Fibroblast of villous mesenchyme (primary cell): ENCODE data around the gene ERCC6L. TPM values are rescaled to one million over a fixed set of nuclear protein-coding genes. Genes with fewer than 3 reads are reported as not detected.

ENCODE experiments used
- DNase-seq: peaks from one replicate; pipeline ENCODE4 v3.0.0-alpha.2; 2010; ENCODE audit warnings: low read depth
- H3K4me3 ChIP-seq: 2 replicates; pipeline ENCODE4 v1.5.1; 2011; ENCODE audit warnings: low read depth, mild to moderate bottlenecking, low read length
- CTCF ChIP-seq: IDR thresholded peaks from 2 replicates; pipeline ENCODE4 v1.5.1; 2012; ENCODE audit warnings: low read depth, mild to moderate bottlenecking, low read length; ENCODE audit not compliant: insufficient read depth
- total RNA-seq: library from RNA; depleted of rRNA; stranded (reverse); fragments of >200 nt; gene quantifications from 2 replicates; pipeline ENCODE4 v1.2.3, GENCODE V29; 2012

ERCC6L gene
- total RNA-seq, 1 donor, result 5.6 TPM

- no peak overlapping the region for H3K4me3 ChIP-seq
- TF ChIP-seq CTCF, result no peak
- no peak for DNase-seq
Observed at GRCh38 chrX:72273718-72274117, 34.9 kb upstream of the ERCC6L start.

GRCh38 chrX:72272868-72273267, 34.0 kb upstream of the ERCC6L start:
- TF ChIP-seq CTCF, result no peak
- peak; percentile 21 for DNase-seq
- no peak overlapping the region for H3K4me3 ChIP-seq

- no peak for TF ChIP-seq CTCF
- no peak for DNase-seq
- H3K4me3 ChIP-seq, result no peak overlapping the region
Observed at GRCh38 chrX:72271812-72272211, 33.0 kb upstream of the ERCC6L start.

DNA sequence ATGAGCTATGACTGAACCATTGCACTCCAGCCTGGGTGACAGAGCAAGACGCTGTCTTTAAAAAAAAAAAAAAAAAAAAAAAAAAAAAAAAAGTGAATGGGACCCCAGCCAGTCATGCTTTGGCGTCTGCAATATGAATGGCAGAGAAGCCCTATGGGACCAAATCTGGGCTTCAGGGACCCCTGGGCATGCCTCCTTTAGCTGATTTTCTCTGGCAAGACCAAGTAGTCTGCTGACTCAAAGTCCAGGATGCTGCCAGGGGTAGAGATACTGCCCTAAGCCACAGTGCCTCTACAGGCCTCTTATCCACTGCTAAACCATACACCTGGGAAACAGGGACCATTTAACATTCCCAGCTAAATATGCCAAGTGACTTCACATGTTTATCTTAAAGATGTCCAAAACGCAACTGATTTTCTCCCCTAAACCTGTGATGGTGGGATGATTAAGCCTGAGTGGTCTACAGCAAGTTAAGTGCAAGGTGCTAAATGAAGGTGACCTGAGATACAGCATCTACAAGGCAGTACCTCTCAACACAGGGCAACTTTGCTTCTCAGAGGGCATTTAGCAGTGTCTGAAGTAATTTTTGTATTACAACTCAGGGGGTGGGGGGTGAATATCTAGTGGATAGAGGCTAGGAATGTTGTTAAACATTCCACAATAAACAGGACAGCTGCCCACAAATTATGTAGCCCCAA, 32.4 kb upstream of the ERCC6L start:
- no peak overlapping the region for H3K4me3 ChIP-seq
- DNase-seq, result no peak
- no peak for TF ChIP-seq CTCF

GRCh38 chrX:72270316-72270866, 31.6 kb upstream of the ERCC6L start:
- TF ChIP-seq CTCF, result no peak
- no peak for DNase-seq
- H3K4me3 ChIP-seq, result no peak overlapping the region

DNA sequence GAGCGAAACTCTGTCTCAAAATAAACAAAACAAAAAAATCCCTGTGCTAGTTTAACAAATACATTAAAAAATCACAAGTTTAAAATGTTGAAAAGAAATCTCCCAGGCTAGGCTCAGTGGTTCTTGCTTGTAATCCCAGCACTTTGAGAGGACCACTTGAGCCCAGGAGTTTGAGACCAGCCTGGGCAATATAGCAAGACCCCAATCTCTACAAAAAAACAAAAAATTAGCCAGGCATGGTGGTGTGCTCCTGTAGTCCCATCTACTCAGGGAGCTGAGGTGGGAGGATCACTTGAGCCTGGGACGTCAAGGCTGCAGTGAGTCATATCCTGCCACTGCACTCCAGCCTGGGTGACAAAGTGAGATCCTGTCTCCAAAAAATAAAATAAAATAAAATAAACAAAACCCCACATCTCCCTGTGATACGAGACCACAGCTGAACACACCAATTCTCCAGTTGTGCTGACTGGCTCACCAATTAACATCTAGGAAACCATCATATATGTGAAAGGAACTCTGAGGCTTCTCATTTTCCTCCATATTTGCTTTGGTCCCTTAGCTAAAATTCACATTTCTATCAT, 30.9 kb upstream of the ERCC6L start:
- DNase-seq, result peak; percentile 68
- no peak for TF ChIP-seq CTCF
- no peak overlapping the region for H3K4me3 ChIP-seq
